Midbrain (tissue), 1 donor: Measurements from ENCODE around the gene SCYL1.
A peak's percentile ranks its signal among the peaks of the same experiment; 100 is the strongest.
"Not testable (repeated sequence)": the region's sequence is repeated elsewhere in the genome, so short reads cannot be mapped to it uniquely, and the experiment has no call there.

Experiments
- DNase-seq: peaks from one replicate; lab custom pipeline; 2025; lab: John Stamatoyannopoulos, UW

Gene SCYL1

GRCh38 chr11:65553301-65554001 lies 28.6 kb downstream of the SCYL1 start:
- no peak for DNase-seq

- no peak for DNase-seq
These were observed 29.4 kb downstream of the SCYL1 start for GRCh38 chr11:65554057-65554818.

GRCh38 chr11:65554842-65555430 lies 30.1 kb downstream of the SCYL1 start:
- no peak for DNase-seq

DNA sequence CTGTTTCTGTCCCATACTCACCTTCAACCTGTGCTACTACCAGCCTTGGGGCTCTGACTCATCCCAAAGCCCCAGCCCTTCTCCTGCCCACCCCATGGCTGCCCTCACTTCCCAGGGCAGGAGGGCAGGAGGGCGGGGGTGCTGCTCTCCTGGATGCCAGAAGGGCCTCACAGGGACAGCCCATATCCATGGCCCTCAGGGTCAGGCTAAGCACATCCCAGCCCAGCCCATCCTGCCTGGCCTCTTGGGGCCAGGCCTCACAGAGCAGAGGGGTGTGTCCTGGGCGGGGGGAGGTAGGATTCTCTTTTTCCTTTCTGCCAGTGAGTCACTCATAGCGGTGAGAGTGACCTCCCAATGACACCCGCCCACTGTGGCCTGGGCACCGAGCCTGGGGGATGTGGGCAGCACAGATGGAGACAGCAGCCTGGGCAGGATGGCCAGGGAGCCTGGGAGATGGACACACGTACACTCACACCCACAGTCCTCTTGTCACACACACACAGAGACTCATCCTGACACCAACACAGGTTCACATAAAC lies 30.9 kb downstream of the SCYL1 start:
- no peak for DNase-seq

- no peak for DNase-seq
These were observed 31.8 kb downstream of the SCYL1 start for GRCh38 chr11:65556470-65557279.

DNA sequence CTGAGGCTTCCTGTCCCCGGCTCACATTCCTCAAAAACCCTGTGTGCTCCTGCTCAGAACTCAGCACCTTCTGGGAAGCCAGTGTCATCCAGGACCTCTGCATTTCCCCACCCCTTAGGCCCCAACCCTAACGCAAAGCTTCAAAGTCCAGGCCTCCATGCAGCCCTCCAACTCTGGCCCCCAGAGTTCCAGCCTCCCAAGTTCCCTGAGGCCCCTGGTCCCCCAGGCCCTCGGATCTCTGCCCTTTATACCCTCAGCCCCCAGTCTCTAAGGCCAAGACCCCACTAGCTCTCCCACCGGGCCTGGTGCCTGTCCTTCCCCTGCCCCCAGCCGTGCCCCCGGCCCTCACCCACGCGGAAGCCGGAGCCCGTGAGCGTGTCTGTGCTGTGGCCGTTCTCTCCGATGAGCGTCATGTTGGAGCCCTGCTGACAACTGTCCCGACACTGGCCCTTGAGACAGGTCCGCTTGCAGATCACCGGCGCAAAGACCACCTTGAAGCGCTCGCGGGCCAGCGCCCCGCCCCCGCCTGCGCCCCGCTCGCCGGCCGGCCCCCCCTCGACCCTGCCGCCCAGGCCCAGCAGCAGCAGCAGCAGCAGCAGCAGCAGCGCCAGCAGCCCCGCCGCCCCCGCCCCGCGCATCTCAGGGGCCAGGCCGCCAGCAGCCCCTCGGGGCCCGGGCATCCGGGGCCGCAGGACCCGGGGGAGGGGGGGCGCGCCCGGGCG lies 32.6 kb downstream of the SCYL1 start:
- no peak for DNase-seq

DNA sequence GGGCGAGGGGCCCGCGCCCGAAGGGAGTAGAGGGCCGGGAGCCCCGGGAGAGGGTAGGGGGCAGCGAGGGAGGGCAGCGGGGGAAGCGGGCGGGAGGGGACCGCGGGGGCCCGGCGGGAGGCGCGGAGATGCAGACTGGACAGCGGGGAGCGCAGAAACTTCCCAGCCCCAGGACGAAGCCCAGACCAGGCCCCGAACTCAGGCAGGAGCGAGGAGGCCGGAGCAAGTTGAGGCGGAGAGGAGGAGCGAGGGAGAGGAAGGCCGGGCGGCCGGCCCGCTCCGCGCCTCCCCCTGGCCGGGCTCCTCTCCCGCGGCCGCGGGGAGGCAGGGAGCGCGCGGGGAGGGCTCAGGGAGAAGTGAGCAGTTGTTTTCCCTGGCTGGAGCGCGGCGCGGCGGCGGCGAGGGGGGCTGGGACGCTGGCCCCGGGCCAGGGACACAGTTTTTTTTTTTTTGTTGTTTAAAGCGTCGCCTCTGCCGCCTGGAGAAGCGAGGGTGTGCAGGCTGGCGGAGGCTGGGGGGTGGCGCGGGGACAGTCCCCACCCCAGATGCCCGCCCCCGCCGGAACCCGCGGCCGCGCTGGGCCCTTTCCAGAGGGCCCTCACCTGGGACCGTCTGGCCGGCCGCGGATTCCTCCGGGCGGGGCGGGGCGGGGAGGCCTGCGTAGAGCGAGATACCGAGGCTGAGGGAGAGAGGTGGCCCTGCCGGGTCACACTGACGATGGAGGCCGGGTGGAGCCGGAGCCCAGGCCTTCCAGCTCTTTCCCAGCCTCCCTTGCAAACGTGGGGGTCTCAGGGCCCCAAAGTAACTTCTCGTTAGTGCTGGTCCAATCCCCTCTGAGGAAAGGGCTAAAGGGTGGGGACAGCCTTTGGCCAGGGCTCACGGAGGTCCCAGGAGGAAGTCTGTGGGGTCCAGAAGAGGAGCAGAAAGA lies 33.4 kb downstream of the SCYL1 start, which contains the start of gene LTBP3:
Gene LTBP3, minus strand, starts transcription at position 358 of the 928 bp plus-strand sequence. CDS start 400 bp downstream, outside the sequence.
- peak; percentile 89 for DNase-seq

- DNase-seq: peak; percentile 67
These were observed 34.1 kb downstream of the SCYL1 start for GRCh38 chr11:65558930-65559509.

DNA sequence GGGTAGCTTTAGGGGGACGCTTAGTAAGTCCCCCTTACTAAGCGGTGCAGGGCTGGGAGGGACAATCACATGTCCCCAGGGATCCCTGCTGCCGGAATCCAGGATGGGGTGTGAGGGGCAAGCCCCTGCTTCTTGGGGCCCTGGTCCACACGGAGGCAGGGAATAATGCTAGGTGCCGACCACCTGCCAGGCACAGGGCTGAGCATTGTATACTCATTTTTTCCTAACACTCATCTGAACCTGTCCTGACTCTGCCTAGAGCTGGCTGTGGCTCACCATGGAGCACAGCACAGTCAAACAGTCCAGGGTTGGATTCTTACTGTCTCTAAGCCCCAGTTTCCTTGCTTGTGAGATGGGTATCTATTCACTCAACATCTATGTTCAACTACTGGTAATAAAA lies 34.7 kb downstream of the SCYL1 start:
- DNase-seq: no peak

DNA sequence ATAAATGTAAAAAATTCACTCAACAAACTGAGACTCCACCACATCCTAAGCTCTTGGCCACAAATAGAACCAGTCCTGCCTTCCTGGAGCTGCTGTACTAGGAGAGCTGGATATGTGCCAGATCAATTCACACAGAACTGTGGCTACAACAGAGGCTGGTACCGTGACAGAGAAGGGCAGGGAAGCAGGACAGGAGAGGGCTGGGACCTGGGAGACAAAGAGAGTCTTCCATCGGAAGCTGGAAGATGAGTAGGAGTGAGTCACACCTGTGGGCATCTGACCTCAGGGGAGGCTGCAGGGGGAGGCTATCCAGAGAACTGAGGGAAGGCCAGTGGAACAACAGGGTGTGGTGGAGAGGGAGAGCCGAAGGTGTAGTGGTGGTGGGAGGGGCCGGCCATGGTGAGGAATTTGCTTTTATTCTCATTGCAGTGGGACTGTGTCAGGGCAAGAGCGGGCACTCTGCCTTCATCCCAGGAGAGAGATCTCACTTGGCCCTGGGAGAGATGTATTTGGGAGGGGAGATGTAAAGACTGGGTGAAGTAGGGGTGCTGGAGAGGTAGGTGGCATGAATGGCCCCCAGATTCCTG lies 35.2 kb downstream of the SCYL1 start:
- peak; percentile 24 for DNase-seq

- DNase-seq: peak; percentile 22
These were observed 35.9 kb downstream of the SCYL1 start for GRCh38 chr11:65560555-65561418.

DNA sequence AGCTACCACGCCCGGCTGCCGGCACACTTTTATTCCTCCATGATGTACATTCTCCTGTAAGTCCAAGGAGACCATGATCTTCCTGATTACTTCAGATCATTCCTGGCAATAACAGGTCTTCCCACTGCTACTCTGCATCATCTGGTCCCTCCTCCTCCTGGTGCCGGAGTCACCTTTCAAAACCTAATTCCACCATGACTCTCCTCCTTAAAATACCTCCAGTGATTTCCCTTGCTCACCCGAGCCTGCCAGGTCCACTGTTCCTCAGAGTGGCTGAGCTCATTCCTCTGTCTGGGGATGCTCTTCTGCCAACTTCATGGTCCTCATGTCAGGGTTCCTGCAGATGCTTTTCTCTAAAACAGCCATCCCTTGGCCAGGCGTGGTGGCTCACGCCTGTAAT lies 37.1 kb downstream of the SCYL1 start:
- no peak for DNase-seq

DNA sequence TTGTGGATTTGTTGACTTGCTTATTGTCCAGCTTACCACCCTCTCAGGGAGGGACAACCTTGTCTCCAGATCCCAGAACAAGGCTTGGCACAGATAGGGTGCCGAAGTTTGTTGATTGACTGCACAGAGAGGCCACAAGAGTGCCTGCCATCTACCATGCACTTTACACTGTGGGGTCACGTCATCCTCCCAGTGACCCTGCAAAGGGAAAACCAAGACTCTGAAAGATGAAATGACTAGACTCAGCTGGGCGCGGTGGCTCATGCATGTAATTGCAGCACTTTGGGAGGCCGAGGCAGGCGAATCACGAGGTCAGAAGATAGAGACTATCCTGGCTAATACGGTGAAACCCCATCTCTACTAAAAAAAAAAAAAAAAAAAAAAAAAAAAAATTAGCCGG lies 37.9 kb downstream of the SCYL1 start:
- no peak for DNase-seq

DNA sequence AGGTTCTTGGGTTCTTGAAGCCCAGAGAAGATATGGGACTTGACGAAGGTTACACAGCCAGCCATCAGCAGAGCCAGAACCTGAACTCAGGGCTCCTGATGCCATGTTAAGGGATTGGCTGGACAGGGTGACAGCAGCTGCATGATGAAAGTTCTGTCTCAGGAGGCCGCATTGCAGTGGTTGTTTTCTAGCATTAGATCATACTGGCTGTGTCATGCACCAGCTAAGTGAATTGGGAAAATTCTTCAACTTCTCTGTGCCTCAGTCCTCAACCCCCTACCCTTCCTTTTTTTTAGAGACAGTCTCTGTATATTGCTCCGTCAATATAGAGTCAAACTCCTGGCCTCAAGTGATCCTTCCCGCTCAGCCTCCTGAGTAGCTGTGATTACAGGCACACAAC lies 38.7 kb downstream of the SCYL1 start:
- no peak for DNase-seq

DNA sequence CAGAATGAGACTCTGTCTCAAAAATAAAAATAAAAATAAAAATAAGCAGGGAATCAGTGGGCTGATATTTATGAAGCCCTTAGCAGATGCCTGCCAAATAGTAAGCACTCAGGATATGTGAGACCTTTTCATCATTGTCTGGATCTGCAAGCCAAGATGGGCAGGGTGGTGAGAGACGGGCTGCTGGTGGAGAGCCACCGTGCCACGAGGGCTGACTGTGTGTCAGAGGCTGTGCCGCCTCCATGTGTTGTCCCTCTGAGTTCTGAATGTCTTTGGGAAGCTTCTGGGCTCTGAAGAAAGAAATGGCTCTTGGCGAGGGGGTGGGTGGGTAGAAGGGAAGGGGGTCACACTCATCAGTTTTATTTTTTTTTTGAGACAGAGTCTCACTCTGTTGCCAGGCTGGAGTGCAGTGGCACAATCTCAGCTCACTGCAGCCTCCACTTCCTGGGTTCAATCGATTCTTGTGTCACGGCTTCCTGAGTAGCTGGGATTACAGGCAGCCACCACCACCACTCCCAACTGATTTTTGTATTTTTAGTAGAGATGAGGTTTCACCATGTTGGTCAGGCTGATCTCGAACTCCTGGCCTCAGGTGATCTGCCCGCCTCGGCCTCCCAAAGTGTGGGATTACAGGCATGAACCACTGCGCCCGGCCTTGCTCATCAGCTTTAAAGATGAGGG lies 40.1 kb downstream of the SCYL1 start:
- not testable (repeated sequence) for DNase-seq

GRCh38 chr11:65565624-65566453 lies 41.0 kb downstream of the SCYL1 start:
- DNase-seq: no peak
